H9 (cell line): Measurements from ENCODE around the gene SLCO2A1. TPM values are rescaled to one million over a fixed set of nuclear protein-coding genes. Genes with fewer than 3 reads are reported as not detected.

Experiments used
- DNase-seq: peaks from one replicate; pipeline ENCODE4 v3.0.0-alpha.2; 2017
- H2AFZ ChIP-seq: one replicate; pipeline ENCODE4 v1.6.1; 2013; ENCODE audit warnings: mild to moderate bottlenecking, low read length, control low read depth, moderate library complexity
- H2AK5ac ChIP-seq: 2 replicates; pipeline ENCODE4 v1.6.1; 2013; ENCODE audit warnings: low read length, control low read depth, mixed read lengths; ENCODE audit not compliant: insufficient read length
- H2BK120ac ChIP-seq: one replicate; pipeline ENCODE4 v1.6.1; 2013; ENCODE audit warnings: low read depth, mild to moderate bottlenecking, low read length, control low read depth, inconsistent platforms; ENCODE audit not compliant: poor library complexity, severe bottlenecking
- H2BK12ac ChIP-seq: 2 replicates; pipeline ENCODE4 v1.6.1; 2013; ENCODE audit warnings: low read length, control low read depth, mixed read lengths, low read depth; ENCODE audit not compliant: insufficient read length
- H2BK15ac ChIP-seq: 2 replicates; pipeline ENCODE4 v1.6.1; 2013; ENCODE audit warnings: low read depth, low read length, control low read depth
- H2BK20ac ChIP-seq: one replicate; pipeline ENCODE4 v1.6.1; 2013; ENCODE audit warnings: low read depth, mild to moderate bottlenecking, low read length, control low read depth, inconsistent platforms; ENCODE audit not compliant: poor library complexity, severe bottlenecking
- H2BK5ac ChIP-seq: 2 replicates; pipeline ENCODE4 v1.6.1; 2013; ENCODE audit warnings: low read length, control low read depth, mixed read lengths; ENCODE audit not compliant: insufficient read length
- H3K14ac ChIP-seq: 2 replicates; pipeline ENCODE4 v1.6.1; 2013; ENCODE audit warnings: low read length, control low read depth; ENCODE audit not compliant: insufficient read depth
- H3K18ac ChIP-seq: 2 replicates; pipeline ENCODE4 v1.6.1; 2013; ENCODE audit warnings: low read depth, mild to moderate bottlenecking, mixed read lengths, low read length, control low read depth; ENCODE audit not compliant: insufficient read length
- H3K23ac ChIP-seq: 2 replicates; pipeline ENCODE4 v1.6.1; 2013; ENCODE audit warnings: low read length, control low read depth, mixed read lengths, low read depth; ENCODE audit not compliant: insufficient read length
- H3K23me2 ChIP-seq: 2 replicates; pipeline ENCODE4 v1.6.1; 2013; ENCODE audit warnings: low read depth, mild to moderate bottlenecking, mixed read lengths, low read length, control low read depth; ENCODE audit not compliant: insufficient read length, poor library complexity, severe bottlenecking
- H3K27ac ChIP-seq: 2 replicates; pipeline ENCODE4 v1.5.1; 2013; ENCODE audit warnings: low read length, control low read depth, mixed read lengths, low read depth; ENCODE audit not compliant: insufficient read length
- H3K27me3 ChIP-seq: 2 replicates; pipeline ENCODE4 v1.6.1; 2013; ENCODE audit warnings: low read length, control low read depth, inconsistent platforms; ENCODE audit not compliant: insufficient read depth
- H3K4ac ChIP-seq: 2 replicates; pipeline ENCODE4 v1.6.1; 2013; ENCODE audit warnings: low read depth, mild to moderate bottlenecking, control low read depth, inconsistent platforms, low read length, moderate library complexity
- H3K4me1 ChIP-seq: 2 replicates; pipeline ENCODE4 v1.6.1; 2013; ENCODE audit warnings: low read length, control low read depth, inconsistent platforms; ENCODE audit not compliant: insufficient read depth
- H3K4me2 ChIP-seq: 2 replicates; pipeline ENCODE4 v1.6.1; 2013; ENCODE audit warnings: low read length, control low read depth, mixed read lengths; ENCODE audit not compliant: insufficient read length, insufficient read depth
- H3K56ac ChIP-seq: 2 replicates; pipeline ENCODE4 v1.6.1; 2013; ENCODE audit warnings: low read depth, mild to moderate bottlenecking, mixed read lengths, low read length, control low read depth; ENCODE audit not compliant: insufficient read length
- H3K79me1 ChIP-seq: 2 replicates; pipeline ENCODE4 v1.6.1; 2013; ENCODE audit warnings: low read depth, mild to moderate bottlenecking, moderate library complexity, low read length, control low read depth, inconsistent platforms; ENCODE audit not compliant: insufficient read depth, poor library complexity, severe bottlenecking
- H3K79me2 ChIP-seq: 2 replicates; pipeline ENCODE4 v1.6.1; 2013; ENCODE audit warnings: low read length, control low read depth, inconsistent platforms; ENCODE audit not compliant: insufficient read depth
- H3K9ac ChIP-seq: 2 replicates; pipeline ENCODE4 v1.6.1; 2013; ENCODE audit warnings: low read length, control low read depth, mixed read lengths; ENCODE audit not compliant: insufficient read length; ENCODE audit errors: extremely low read depth
- H3K9me3 ChIP-seq: one replicate; pipeline ENCODE4 v1.6.1; 2013; ENCODE audit warnings: low read depth, low read length, inconsistent platforms; ENCODE audit not compliant: control insufficient read depth
- H3T11ph ChIP-seq: one replicate; pipeline ENCODE4 v1.6.1; 2013; ENCODE audit warnings: mild to moderate bottlenecking, low read length, control low read depth, inconsistent platforms
- H4K20me1 ChIP-seq: one replicate; pipeline ENCODE4 v1.6.1; 2013; ENCODE audit not compliant: control insufficient read depth, insufficient read length, insufficient read depth
- H4K5ac ChIP-seq: 2 replicates; pipeline ENCODE4 v1.6.1; 2013; ENCODE audit warnings: low read depth, mild to moderate bottlenecking, mixed read lengths, low read length, control low read depth; ENCODE audit not compliant: insufficient read length
- H4K8ac ChIP-seq: replicated peaks from 2 replicates; pipeline ENCODE4 v1.6.1; 2013; ENCODE audit warnings: low read length, control low read depth, mixed read lengths, low read depth; ENCODE audit not compliant: insufficient read length
- H4K91ac ChIP-seq: 2 replicates; pipeline ENCODE4 v1.6.1; 2013; ENCODE audit warnings: low read depth, mild to moderate bottlenecking, moderate library complexity, mixed read lengths, low read length, control low read depth; ENCODE audit not compliant: insufficient read length
- H3K27ac Mint-ChIP-seq, 3 experiments: 2 replicates in 2 of 3; 3 replicates in 1 of 3; pipeline ENCODE4 v1.8.0; 2020 to 2021; ENCODE audit warnings: mixed read lengths in 3 of 3, mild to moderate bottlenecking in 1 of 3, moderate library complexity in 1 of 3
- H3K27me3 Mint-ChIP-seq: 2 replicates; pipeline ENCODE4 v1.8.0; 2021; ENCODE audit warnings: low read depth, mild to moderate bottlenecking, moderate library complexity, mixed read lengths
- H3K36me3 Mint-ChIP-seq, 3 experiments: 2 replicates in 2 of 3; 3 replicates in 1 of 3; pipeline ENCODE4 v1.8.0; 2020 to 2021; ENCODE audit warnings: low read depth in 3 of 3, mixed read lengths in 3 of 3; ENCODE audit not compliant: insufficient read depth in 1 of 3
- H3K4me1 Mint-ChIP-seq, 2 experiments: 2 replicates each; pipeline ENCODE4 v1.8.0; 2020; ENCODE audit warnings: mixed read lengths in 2 of 2
- H3K4me3 Mint-ChIP-seq, 2 experiments: 2 replicates in 1 of 2; 3 replicates in 1 of 2; pipeline ENCODE4 v1.8.0; 2020 to 2021; ENCODE audit warnings: mild to moderate bottlenecking in 2 of 2, mixed read lengths in 2 of 2, moderate library complexity in 1 of 2
- H3K9me3 Mint-ChIP-seq, 2 experiments: 2 replicates in 1 of 2; 3 replicates in 1 of 2; pipeline ENCODE4 v1.8.0; 2020; ENCODE audit warnings: mild to moderate bottlenecking in 2 of 2, mixed read lengths in 2 of 2, moderate library complexity in 1 of 2
- WGBS: extraction: QIAGEN DNeasy Blood & Tissue Kit; methylation state at CpG from one replicate; pipeline ENCODE4 v1.1.7; 2013; ENCODE audit warnings: missing lambda C conversion rate, low lambda C conversion rate, mixed read lengths; ENCODE audit not compliant: insufficient read length; ENCODE audit errors: extremely low coverage; 5-methylcytosine and 5-hydroxymethylcytosine counted together
- total RNA-seq: library from RNA; stranded (reverse); gene quantifications from 2 replicates; pipeline ENCODE4 v1.2.1, GENCODE V29; 2021
- TF ChIP-seq, protein P1 (sequence below): fragments of 200-600 bp; sonication (generic); conservative IDR thresholded peaks from 3 replicates; pipeline ENCODE4 v1.8.0; 2021; ENCODE audit warnings: antibody characterized with exemption, mild to moderate bottlenecking

SLCO2A1 gene
- total RNA-seq, 1 experiment from 2014 or later = 0.98 TPM

DNA sequence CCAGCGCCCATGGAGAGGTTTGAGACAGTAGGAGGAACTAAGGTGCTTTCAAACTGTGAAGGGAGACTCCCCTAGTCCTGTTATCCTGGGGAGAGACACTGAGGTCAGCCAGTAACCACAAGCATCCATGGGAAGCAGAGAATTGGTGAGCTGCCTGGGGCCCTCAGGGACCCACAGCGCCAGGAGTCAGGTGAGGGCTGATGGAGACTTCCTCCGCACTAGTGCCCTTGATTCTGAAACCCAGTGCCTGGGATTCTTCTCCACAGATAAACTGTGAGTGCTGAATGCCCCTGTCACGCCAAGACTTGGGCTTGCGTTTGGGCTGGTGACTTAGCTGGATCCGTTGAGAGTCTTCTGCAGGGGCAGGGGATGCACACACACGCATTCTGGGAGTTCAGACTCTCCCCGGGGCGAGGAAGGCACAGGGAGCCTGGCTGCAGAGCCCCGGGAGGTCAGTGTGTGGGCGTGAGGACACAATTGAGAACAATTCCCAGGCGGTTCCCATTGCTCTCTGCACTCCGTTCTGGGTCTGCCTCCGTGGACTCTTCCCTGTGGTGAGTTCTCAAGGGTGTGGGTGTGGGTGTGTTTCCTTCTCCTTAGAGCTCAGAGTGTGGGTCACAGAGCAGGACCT, 37.9 kb upstream of the SLCO2A1 start:
- H3T11ph ChIP-seq = no peak overlapping the region
- H2BK5ac ChIP-seq = no peak overlapping the region
- no peak overlapping the region for H2BK15ac ChIP-seq
- Mint-ChIP-seq H3K4me1 (peaks cover 0 to 9% of the 10 kb centered on the region in 2 experiments; a peak in 3 of 4 replicates), H3K27ac (peak overlapping the region in 1 of 3 experiments; percentile 50; a peak in 2 of 7 replicates), H3K36me3 (no peaks in the 10 kb centered on the region), H3K9me3 (peaks cover 0 to 7% of the 10 kb centered on the region in 2 experiments; a peak in 1 of 5 replicates), H3K4me3 (no peak overlapping the region), H3K27me3 (peaks cover 8% of the 10 kb centered on the region)
- H4K5ac ChIP-seq = no peak overlapping the region
- no peaks in the 10 kb centered on the region for H4K20me1 ChIP-seq
- no peak overlapping the region for H3K18ac ChIP-seq
- TF ChIP-seq, protein P1, sequence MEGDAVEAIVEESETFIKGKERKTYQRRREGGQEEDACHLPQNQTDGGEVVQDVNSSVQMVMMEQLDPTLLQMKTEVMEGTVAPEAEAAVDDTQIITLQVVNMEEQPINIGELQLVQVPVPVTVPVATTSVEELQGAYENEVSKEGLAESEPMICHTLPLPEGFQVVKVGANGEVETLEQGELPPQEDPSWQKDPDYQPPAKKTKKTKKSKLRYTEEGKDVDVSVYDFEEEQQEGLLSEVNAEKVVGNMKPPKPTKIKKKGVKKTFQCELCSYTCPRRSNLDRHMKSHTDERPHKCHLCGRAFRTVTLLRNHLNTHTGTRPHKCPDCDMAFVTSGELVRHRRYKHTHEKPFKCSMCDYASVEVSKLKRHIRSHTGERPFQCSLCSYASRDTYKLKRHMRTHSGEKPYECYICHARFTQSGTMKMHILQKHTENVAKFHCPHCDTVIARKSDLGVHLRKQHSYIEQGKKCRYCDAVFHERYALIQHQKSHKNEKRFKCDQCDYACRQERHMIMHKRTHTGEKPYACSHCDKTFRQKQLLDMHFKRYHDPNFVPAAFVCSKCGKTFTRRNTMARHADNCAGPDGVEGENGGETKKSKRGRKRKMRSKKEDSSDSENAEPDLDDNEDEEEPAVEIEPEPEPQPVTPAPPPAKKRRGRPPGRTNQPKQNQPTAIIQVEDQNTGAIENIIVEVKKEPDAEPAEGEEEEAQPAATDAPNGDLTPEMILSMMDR = no peak
- H4K8ac ChIP-seq = no peak overlapping the region
- no peaks in the 10 kb centered on the region for H3K23me2 ChIP-seq
- no peaks in the 10 kb centered on the region for H3K4me1 ChIP-seq
- H3K4ac ChIP-seq = no peak overlapping the region
- no peaks in the 10 kb centered on the region for H3K79me2 ChIP-seq
- no peak overlapping the region for H4K91ac ChIP-seq
- no peak overlapping the region for H3K27ac ChIP-seq
- no peak overlapping the region for H3K56ac ChIP-seq
- H3K23ac ChIP-seq = no peak overlapping the region
- H2BK12ac ChIP-seq = no peak overlapping the region
- H3K4me2 ChIP-seq = no peak overlapping the region
- no peak overlapping the region for H2BK20ac ChIP-seq
- DNase-seq = no peak
- H2AK5ac ChIP-seq = no peak overlapping the region
- no peak overlapping the region for H2AFZ ChIP-seq
- H3K27me3 ChIP-seq = no peaks in the 10 kb centered on the region; the same call in 1 of the 2 replicates
- H3K9ac ChIP-seq = no peak overlapping the region
- H3K14ac ChIP-seq = no peak overlapping the region
- H3K79me1 ChIP-seq = no peaks in the 10 kb centered on the region
- H3K9me3 ChIP-seq = no peaks in the 10 kb centered on the region
- WGBS = no CpG with 5 or more reads among the region's 14 CpGs
- no peak overlapping the region for H2BK120ac ChIP-seq
